Calu3 (cell line): ENCODE data around the gene KCTD1. TPM values are rescaled to one million over a fixed set of nuclear protein-coding genes. Genes with fewer than 3 reads are reported as not detected.

ENCODE experiments used
- BruUV-seq: library from RNA; stranded (reverse); fragments of 400-500 nt; replicated peaks from 2 replicates; lab custom pipeline; 2021; lab: Mats Ljungman, UMichigan
- CTCF ChIA-PET: fragments of 300-600 bp; sonication (Branson Sonifier 250); formaldehyde crosslinking; loops from one replicate; lab custom pipeline; 2022; ENCODE audit warnings: antibody characterized with exemption; lab: Charles Lee
- DNase-seq: peaks from one replicate; pipeline ENCODE4 v3.0.0; 2022
- H3K27ac Mint-ChIP-seq: one replicate; pipeline ENCODE4 v1.8.0; 2022; ENCODE audit warnings: mixed read lengths; ENCODE audit not compliant: unreplicated experiment
- H3K27me3 Mint-ChIP-seq: one replicate; pipeline ENCODE4 v1.8.0; 2022; ENCODE audit warnings: mixed read lengths; ENCODE audit not compliant: unreplicated experiment
- H3K36me3 Mint-ChIP-seq: one replicate; pipeline ENCODE4 v1.8.0; 2022; ENCODE audit warnings: mild to moderate bottlenecking, moderate library complexity, mixed read lengths; ENCODE audit not compliant: insufficient read depth, unreplicated experiment
- H3K4me1 Mint-ChIP-seq: one replicate; pipeline ENCODE4 v1.8.0; 2022; ENCODE audit warnings: mild to moderate bottlenecking, low read depth, mixed read lengths; ENCODE audit not compliant: unreplicated experiment
- H3K4me3 Mint-ChIP-seq: one replicate; pipeline ENCODE4 v1.8.0; 2022; ENCODE audit warnings: mild to moderate bottlenecking, low read depth, moderate library complexity, mixed read lengths; ENCODE audit not compliant: unreplicated experiment
- H3K9me3 Mint-ChIP-seq: one replicate; pipeline ENCODE4 v1.8.0; 2022; ENCODE audit warnings: low read depth, mixed read lengths; ENCODE audit not compliant: unreplicated experiment
- CTCF ChIP-seq: fragments of 200-600 bp; IDR thresholded peaks from one replicate; pipeline ENCODE4 v1.8.0; 2022; ENCODE audit warnings: antibody characterized with exemption; ENCODE audit not compliant: unreplicated experiment
- intact Hi-C: fragments of 100-400 bp; cut with micrococcal nuclease; formaldehyde crosslinking; loops from one replicate; pipeline ENCODE4 v1.10.0; 2022; ENCODE audit not compliant: unreplicated experiment
- total RNA-seq: library from RNA; stranded (reverse); gene quantifications from 2 replicates; pipeline ENCODE4 v1.2.3, GENCODE V29; 2022

Gene KCTD1
- total RNA-seq, 1 experiment from 2014 or later = 54.1 TPM

- Mint-ChIP-seq H3K4me3 (no peak overlapping the region), H3K27me3 (no peaks in the 10 kb centered on the region), H3K9me3 (no peaks in the 10 kb centered on the region), H3K36me3 (peaks cover 35% of the 10 kb centered on the region), H3K4me1 (peaks cover 27% of the 10 kb centered on the region), H3K27ac (no peak overlapping the region)
- TF ChIP-seq CTCF = no peak
- no TSS peak for BruUV-seq
- intact Hi-C loops = no loop called here
- DNase-seq = no peak
- CTCF ChIA-PET = interaction anchor here (0.9 kb wide), 1 partner anchor 27 kb away, joined by 3 read pairs; no protein-coding TSS in a partner anchor
These were observed 87.8 kb downstream of the KCTD1 start for GRCh38 chr18:26460449-26461091.

GRCh38 chr18:26459884-26460283, 88.5 kb downstream of the KCTD1 start:
- CTCF ChIA-PET = interaction anchor here (0.9 kb wide), 1 partner anchor 27 kb away, joined by 3 read pairs; no protein-coding TSS in a partner anchor
- DNase-seq = no peak
- no peak for TF ChIP-seq CTCF
- no peaks in the 10 kb centered on the region for H3K9me3 Mint-ChIP-seq
- no TSS peak for BruUV-seq
- intact Hi-C loops = no loop called here
- no peak overlapping the region for H3K27ac Mint-ChIP-seq
- peaks cover 31% of the 10 kb centered on the region for H3K36me3 Mint-ChIP-seq
- no peaks in the 10 kb centered on the region for H3K27me3 Mint-ChIP-seq
- peaks cover 27% of the 10 kb centered on the region for H3K4me1 Mint-ChIP-seq
- no peak overlapping the region for H3K4me3 Mint-ChIP-seq

- no TSS peak for BruUV-seq
- H3K4me1 Mint-ChIP-seq = peaks cover 29% of the 10 kb centered on the region
- no peaks in the 10 kb centered on the region for H3K9me3 Mint-ChIP-seq
- intact Hi-C loops = no loop called here
- H3K4me3 Mint-ChIP-seq = no peak overlapping the region
- no peak overlapping the region for H3K27ac Mint-ChIP-seq
- peaks cover 32% of the 10 kb centered on the region for H3K36me3 Mint-ChIP-seq
- DNase-seq = no peak
- CTCF ChIA-PET = interaction anchor here (0.9 kb wide), 1 partner anchor 28 kb away, joined by 3 read pairs; no protein-coding TSS in a partner anchor
- TF ChIP-seq CTCF = no peak
- no peaks in the 10 kb centered on the region for H3K27me3 Mint-ChIP-seq
These were observed 89.0 kb downstream of the KCTD1 start for GRCh38 chr18:26459340-26459739.

- CTCF ChIA-PET = interaction anchor here (0.6 kb wide), 1 partner anchor 471 kb away, joined by 3 read pairs; no protein-coding TSS in a partner anchor
- intact Hi-C loops = no loop called here
- no peak overlapping the region for H3K4me3 Mint-ChIP-seq
- DNase-seq = no peak
- no peaks in the 10 kb centered on the region for H3K27me3 Mint-ChIP-seq
- no peaks in the 10 kb centered on the region for H3K9me3 Mint-ChIP-seq
- TF ChIP-seq CTCF = no peak
- no TSS peak for BruUV-seq
- H3K4me1 Mint-ChIP-seq = peaks cover 36% of the 10 kb centered on the region
- H3K27ac Mint-ChIP-seq = no peak overlapping the region
- peaks cover 28% of the 10 kb centered on the region for H3K36me3 Mint-ChIP-seq
These were observed 89.7 kb downstream of the KCTD1 start for GRCh38 chr18:26458526-26459232.
